HG03095 (cell line): ENCODE measurements around the gene RUNDC1.
"Not testable (repeated sequence)": the region's sequence is repeated elsewhere in the genome, so short reads cannot be mapped to it uniquely, and the experiment has no call there.

Source experiments
- ATAC-seq: cut with Tn5 transposase; IDR thresholded peaks from one replicate; pipeline ENCODE4 v1.9.1; 2021; ENCODE audit warnings: moderate library complexity; ENCODE audit not compliant: unreplicated experiment

RUNDC1 gene

DNA sequence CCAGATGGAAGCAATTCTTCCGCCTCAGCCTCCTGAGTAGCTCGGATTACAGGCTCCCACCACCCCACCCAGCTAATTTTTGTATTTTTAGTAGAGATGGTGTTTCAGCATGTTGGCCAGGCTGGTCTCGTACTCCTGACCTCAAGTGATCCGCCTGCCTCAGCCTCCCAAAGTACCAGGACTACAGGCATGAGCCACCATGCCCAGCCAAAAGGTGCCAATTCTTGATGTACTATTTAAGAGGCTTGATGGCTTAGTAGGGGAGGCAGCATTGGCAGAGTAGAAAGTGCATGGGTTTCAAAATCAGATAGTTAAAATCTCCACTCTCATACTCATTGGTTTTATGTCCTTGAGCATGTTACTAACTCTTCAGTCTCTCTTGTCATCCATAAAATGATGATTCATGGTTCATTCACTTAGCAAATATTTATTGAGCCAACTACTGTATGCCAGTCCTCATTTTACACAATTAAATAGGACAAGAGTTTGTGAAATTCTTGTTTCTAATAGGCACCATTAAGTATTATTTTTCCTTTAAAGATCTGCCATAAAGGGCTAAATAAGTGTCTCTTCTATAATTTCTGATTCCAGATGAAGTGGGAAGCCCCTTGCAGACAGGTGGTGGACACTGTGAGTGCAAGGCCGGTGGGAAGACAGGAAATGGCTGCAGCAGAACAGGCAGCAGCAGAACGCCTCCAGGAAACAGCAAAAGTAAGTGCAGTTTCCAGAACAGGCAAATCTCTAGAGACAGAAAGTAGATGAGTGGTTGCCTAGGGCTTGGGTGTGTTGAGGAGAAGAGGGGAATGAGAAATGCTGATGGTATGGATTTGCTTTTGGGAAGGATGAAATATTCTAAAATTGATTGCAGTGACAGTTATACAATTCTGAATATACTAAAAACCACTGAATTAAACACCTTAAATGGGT, 9.6 kb downstream of the RUNDC1 start:
- ATAC-seq: no peak

DNA sequence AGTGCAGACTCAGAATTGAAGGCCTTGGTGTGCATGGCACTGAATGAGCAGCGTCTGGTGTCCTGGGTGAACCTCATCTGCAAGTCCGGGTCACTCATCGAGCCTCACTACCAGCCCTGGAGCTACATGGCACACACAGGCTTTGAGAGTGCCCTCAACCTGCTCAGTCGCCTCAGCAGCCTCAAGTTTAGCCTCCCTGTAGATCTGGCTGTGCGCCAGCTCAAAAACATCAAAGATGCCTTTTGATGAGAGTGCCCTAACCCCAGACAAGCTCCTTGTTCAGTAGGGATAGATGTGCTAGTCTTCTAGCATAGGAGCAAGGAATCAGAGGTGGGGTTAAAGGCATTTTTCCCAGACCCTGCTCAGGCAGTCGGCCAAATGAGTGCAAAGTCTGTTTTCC, 11.1 kb downstream of the RUNDC1 start:
- no peak for ATAC-seq

DNA sequence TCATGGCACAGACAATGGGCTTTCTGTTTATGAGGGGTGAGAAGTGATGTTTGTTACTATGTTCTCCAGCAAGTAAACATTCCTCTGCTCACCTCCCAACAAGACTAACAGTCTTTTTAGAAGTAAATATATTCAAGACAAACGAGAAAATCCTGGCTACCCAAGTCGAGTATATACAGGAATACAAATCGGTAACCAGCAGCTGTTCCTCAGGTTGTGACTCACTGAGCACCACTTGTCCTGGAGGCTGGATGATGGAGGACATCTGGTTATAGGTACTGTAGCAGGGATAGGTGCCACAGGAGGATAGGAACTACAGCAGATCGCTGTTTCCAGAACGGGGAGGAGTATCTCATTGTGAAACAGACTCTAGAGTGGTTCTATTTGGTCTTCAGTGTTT, 12.5 kb downstream of the RUNDC1 start:
- ATAC-seq: no peak

DNA sequence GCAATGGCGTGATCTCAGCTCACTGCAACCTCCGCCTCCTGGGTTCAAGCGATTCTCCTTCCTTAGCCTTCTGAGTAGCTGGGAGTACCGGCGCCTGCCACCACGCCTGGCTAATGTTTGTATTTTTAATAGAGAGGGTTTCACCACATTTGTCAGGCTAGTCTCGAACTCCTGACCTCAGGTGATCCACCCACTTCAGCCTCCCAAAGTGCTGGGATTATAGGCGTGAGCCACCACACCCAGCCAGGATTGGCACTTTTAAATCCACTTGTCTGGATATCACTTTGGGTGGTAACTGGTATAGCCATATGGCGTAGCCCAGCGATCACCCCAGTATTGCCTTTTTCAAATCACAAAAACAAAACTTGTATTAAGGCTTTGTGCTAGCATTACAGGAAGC, 13.5 kb downstream of the RUNDC1 start:
- not testable (repeated sequence) for ATAC-seq

DNA sequence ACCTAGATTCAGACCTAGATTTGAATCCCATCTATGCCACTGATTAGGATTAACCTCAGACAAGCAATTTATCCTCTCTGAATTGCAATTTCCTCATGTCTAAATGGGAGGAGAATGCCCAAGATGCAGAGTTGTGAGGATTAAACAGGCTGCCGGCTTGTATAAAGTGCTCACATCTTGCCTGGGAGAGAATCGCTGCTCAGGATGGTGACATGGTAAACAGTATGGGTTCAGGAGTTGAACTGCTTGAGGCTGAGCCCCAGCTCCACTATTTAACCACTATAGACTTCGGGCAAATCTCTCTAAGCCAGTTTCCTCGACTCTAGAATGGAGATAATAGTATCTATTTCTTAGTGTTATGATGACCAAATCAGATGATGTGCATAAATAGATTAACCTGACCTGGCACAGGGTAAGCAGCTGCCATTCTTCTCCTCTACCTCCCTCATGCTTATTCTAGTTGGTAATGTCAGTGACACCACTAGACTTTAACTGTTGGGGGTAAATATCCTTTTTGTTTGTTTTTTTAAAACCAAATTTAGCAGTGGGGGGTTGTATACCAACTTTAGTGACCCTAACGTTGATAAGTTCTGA, 17.1 kb downstream of the RUNDC1 start:
- no peak for ATAC-seq

DNA sequence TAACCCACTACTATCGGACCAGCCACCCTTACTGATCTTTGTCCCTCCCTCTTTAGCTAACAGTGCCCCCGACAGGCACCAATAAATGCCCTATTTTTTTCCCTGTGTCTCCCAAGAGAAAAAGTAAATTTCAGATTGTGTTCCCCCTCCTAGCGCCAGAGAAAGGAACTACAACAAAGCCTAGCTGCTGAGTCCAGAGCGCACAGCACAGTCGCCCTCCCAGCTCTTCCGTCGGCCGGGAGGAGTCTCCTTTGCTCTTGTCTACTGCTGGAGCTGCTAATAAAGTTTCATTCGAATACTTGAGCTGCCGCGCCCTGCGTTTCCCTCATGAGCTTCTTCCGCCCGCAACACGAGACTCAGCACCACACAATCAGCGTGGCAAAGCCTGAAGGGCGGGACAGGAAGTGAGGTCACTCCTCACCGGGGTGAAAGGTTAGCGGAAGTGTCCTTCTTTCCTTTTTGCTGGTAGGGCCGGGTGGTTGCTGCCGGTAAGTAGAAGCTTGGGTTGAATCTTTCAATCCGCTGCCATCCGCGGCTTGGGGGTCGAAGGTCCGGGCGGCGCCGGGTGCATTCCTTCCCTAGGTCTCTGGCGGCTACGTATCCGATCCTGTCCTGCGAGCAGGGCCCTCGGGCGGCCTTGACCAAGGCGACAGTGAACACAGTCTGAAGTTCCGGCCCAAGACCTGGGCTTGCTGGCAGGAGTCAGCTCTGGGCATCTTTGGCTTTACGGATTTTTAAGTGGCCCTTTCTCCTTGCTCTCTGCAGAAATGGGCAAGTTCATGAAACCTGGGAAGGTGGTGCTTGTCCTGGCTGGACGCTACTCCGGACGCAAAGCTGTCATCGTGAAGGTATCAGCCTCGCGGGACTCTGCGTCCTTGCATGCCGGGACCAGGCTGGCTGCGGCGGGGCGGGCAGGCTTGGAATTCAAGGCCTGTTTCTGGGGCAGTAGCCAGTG, 17.9 kb downstream of the RUNDC1 start, which contains the start of gene RPL27:
RPL27 (plus strand) TSS at position 436 of the 955 bp plus-strand sequence; CDS start at position 768, 332 bp downstream.
- ATAC-seq: peak; percentile 88

DNA sequence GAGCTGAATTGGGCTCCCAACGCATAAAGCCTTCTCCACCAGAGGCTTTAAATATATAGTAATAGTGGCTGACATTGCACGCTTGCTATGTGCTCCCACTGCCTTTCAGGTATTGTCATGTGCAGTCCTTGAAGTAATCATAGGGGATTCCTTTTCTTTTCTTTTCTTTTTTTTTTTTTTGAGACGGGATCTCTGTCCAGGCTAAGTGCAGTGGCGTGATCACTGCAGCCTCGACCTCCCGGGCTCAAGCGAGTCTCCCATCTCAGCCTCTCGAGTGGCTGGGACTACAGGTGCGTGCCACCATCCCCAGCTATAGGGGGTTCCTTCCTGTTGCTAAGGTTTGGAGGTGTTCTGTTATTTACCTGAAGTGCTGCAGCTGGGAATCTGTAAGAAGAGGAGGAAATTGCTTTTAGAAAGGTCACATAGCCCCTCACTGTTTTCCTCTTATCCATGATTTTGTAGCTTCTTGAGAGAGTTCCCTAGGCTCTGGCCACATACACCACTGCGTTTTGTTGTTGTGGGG, 18.7 kb downstream of the RUNDC1 start:
- ATAC-seq: no peak

DNA sequence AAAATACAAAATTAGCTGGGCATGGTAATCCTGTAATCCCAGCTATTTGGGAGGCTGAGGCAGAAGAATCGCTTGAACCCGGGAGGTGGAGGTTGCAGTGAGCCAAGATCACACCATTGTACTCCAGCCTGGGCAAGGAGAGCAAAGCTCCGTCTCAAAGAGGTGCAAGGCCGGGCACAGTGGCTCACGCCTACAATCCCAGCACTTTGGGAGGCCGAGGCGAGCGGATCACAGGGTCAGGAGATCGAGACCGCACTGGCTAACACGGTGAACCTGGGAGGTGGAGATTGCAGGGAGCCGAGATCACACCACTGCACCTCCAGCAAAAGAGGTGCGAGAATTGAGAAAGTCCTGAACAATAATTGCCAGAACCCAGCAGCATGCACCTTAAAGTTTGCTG, 20.5 kb downstream of the RUNDC1 start:
- ATAC-seq: not testable (repeated sequence)

DNA sequence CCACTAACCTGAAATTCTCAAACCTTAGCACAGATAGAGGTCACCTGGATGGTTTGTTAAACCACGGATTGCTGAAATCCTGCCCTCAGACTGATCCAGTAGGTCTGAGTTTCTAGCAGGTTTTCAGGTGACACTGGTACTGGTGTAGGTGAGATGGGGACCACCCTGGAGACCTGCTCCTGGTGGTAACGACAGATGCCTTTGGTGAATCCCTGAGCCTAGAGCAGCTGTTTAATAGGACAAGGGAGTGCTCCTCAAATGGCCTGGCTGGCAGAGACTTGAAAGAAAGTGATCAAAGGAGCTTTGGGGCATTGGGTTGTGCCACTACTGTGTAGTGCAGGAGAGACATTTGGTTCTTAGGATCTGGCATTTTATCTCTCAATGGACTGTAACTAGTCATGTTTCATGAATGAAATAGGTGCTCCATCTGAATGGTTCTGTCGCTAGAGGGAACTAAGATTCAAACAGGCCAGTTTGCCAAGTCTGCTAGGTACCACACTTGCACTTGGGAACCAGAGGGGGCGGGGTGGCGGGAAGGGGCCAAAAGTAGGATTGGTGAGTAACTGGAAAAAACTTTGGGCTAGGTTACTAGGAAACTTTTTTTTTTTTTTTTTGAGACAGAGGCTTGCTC, 23.3 kb downstream of the RUNDC1 start:
- ATAC-seq: no peak

DNA sequence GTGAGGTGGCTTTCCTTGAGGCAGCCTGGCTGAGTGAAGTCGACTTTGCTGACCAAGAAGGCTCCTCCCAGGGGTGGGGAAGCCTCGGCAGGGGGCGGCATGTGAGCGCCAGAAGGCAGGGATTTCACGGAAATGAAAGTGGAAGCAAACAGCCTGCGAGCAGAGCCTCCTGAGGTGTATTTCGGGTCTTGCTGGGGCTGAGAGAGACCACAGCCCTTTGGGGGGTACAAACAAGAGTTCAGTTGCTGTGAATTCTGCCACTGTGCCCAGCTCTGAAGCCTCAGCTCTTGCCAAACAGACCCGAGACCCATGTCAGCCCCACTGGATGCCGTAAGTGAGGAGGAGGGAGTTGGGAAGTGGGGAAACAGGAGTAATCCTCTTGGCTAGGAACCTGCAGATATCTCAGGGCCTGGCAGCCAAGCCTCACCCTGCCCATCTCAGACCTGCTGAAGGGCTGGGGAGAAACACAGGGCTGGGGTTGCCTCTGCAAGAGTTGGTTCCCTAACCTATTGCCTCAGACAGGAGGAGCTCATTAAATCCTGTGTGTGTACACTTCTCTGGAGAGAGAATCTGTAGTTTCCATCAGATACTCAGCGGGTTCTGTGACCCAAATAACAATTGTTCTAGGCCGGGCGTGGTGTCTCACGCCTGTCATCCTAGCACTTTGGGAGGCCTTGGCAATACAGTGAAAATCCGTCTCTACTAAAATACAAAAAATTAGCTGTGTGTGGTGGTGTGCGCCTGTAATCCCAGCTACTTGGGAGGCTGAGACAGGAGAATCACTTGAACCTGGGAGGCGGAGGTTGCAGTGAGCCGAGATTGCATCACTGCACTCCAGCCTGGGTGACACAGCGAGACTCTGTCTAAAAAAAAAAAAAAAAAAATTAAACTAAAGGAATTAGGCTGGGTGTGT, 26.5 kb downstream of the RUNDC1 start, which contains the start of gene IFI35:
IFI35 (plus strand) TSS at position 146 of the 913 bp plus-strand sequence; CDS start at position 310, 164 bp downstream.
- peak; percentile 82 for ATAC-seq

DNA sequence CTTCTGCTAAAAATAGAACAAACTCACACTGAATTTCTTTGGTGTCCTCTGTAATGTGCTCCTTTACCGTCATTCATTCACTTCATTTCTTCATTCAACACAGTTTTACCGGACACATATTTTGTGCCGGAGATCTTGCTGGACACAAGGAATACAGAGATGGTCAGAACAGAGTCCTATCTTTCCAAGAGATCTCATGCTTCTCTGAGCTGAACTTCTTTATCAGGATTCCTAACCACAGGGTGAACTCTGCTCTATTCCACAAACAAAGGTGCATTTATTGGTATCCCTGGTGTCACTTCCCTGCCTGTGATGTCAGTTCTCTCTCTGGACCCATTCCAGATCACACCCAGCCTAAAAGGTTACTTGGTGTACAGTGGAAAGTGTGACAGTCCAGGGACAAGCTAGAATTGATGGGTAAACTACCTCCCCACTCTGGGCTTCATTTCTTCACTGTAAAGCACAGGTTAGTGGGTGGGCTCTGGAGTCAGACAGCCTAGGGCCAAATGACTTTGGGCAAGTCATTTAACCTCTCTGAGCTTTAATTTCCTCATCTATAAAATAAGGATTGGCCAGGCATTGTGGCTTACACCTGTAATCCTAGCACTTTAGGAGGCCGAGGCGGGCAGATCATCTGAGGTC, 30.4 kb downstream of the RUNDC1 start:
- no peak for ATAC-seq

DNA sequence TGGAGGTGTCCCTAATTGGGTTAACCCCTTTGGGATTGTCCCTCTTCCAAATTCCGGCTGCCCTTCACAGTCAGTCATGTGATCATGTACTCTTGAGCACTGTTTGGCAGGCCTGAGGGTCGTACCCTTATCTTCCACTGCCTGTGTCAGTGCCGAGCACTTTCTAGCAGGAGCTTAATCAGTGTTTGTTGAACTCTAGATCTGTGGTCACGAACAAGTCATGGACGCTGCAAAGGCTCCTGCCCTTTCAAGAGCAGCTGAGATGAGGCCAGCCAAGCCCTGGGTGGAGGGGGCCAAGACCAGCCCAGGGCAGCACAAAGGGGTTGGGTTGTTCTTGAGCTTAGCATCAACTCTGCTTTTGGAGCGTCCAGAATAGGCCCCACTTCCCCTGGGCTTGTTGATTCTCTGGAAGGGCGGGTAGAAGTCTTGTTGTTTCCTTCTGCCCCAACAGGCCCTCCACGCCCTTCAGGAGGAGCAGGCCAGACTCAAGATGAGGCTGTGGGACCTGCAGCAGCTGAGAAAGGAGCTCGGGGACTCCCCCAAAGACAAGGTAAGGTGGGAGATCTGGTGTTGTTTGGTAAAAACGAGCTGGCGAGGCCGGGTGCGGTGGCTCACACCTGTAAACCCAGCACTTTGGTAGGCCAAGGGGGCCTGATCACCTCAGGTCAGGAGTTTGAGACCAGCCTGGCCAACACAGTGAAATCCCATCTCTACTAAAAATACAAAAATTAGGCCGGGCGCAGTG, 31.5 kb downstream of the RUNDC1 start:
- ATAC-seq: no peak

DNA sequence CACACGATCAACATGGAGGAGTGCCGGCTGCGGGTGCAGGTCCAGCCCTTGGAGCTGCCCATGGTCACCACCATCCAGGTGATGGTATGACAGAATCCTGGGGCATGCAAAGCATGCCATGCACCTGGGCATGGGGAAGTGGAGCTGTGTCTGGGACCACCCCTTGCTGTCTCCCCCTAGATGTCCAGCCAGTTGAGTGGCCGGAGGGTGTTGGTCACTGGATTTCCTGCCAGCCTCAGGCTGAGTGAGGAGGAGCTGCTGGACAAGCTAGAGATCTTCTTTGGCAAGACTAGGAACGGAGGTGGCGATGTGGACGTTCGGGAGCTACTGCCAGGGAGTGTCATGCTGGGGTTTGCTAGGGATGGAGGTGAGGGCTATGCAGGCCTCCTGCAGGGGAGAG, 32.9 kb downstream of the RUNDC1 start:
- no peak for ATAC-seq

DNA sequence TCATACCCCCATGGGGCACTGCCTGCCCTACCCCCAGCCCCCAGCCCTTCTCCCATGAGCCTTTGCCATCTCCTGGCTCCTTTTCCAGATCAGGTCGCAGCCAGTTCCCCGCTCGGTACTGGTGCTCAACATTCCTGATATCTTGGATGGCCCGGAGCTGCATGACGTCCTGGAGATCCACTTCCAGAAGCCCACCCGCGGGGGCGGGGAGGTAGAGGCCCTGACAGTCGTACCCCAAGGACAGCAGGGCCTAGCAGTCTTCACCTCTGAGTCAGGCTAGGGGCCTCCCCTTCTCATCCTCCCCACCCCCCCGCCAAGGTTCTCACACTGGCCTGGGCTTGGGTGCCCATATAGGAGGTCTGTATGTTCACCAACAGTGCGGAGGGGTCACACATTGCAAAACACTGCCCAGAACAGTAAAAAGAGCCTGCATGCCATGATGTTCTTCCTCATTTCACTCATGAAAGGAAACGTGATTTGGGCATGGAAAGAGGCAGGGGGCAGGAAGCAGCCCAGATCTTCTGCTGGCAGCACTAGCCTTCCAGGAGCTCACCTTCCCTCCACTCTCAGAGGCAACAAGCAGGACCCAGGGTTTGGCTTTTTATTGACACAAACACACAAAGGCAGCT, 33.8 kb downstream of the RUNDC1 start:
- no peak for ATAC-seq

DNA sequence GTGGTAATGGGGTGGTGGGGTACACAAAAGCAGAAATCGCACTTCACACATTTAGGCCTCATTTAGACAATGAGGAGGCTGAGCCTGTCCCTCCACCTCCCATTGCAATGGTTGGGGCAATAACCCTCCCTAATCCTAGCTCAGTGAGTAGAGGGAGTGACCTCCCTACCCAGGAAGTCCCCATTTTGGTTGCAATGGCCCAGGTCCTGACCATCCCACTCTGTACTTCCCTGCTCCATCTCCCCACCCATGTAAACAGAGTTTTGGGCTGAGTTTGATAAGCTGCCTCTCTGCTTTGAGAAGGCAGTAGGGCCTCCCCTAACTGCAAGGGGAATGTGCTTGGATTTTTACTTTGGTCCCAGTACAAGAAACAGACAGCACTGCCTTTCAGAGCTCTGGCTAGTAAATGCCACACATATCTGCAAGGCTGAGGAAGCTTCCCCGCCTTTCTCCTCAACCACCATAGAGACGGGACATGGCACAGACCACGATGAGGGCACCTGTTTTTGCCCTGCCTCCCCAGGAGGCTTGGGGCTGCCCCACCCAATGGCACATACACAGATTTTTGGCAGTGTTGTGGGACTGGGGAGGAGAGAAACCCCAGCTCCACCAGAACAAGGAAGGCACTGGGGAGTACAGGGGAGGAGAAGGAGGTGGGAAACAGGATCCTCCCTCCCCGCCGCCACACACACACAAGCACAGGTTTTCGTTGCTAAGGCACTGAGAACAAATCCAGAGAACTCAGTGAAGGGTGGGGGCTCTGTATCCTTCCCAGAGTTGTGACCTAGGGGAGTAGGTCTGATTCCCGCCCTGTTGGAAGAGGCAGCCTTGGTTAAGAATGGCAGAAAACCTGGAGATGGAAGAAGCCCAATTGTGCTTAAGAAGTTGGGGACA, 34.5 kb downstream of the RUNDC1 start:
- no peak for ATAC-seq

DNA sequence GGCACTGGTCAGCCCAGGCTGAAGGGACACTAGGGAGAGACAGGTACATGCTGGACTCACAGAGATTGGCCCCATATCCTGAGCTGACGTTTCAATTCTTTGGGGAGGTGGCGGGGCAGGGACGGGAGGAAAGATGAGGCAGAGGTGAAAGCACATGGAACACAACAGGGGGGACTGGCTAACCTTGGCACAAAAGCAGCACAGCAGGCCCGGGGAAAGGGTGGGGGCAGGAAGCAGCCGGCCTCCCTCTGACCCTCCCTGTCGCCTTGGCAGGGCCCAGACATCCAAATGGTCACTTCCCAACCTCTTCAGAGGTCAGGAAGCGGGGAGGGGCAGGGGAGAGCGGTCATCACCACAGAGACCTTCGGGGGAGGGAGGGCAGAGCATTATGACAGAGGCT, 35.2 kb downstream of the RUNDC1 start:
- ATAC-seq: no peak

DNA sequence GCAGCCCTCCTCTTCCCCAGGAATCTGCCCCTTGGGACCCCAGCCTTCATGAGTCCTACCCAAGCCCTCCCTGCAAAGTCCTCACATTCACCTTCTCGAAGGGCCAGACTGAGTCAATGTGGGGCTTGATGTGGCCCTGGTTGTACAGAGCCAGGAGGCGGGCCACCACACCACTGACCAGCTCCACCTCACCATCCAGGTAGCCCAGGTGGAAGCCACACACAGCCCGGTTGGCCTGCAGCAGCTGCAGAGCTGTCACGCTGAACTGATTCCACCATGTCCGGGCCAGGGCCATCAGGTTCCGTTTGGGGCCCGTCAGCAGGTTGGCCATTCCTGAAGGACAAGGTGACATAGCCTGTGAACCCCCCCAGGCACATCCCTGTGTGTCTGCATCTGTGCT, 35.9 kb downstream of the RUNDC1 start:
- ATAC-seq: no peak
